ENCODE results near the gene C10orf71.

C10orf71 gene

DNA sequence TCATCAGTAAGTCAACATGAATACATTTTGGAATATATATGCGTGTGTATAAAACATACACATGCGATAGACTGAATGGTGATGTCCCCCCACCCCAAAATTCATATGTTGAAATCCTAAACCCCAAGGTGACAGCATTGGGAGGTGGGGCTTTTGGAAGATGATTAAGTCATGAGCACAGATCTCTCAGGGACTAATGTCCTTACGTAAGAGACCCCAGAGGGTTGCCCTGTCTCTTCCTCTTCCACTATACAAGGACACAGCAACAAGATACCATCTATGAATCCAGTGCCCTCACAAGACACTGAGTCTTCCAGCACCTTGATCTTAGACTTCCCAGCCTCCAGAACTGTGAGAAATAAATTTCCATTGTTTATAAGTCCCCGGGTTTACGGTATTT is 74.4 kb downstream of the C10orf71 start:
- no peak overlapping the region for H3K27ac ChIP-seq (ENCODE audit: extremely low read depth, low read depth, low read length)
- POLR2A ChIA-PET, result no interaction called here
- no peak overlapping the region for H3K4me3 ChIP-seq (ENCODE audit: low read depth, low read length)
- H3K9me3 ChIP-seq (ENCODE audit: control insufficient read depth, insufficient read depth, low read depth, low read length), result no peaks in the 10 kb centered on the region
- no peaks in the 10 kb centered on the region for H3K36me3 ChIP-seq (ENCODE audit: control insufficient read depth in 2 of 2, insufficient read depth in 1 of 2, low read length in 2 of 2)
- H3K4me1 ChIP-seq (ENCODE audit: control insufficient read depth, insufficient read depth, low read length), result no peaks in the 10 kb centered on the region
- CTCF ChIA-PET, result interaction anchor here (0.6 to 0.7 kb wide), 2 partner anchors 141 to 826 kb away, joined by 3 read pairs; no protein-coding TSS in a partner anchor
- TF ChIP-seq, protein P1, sequence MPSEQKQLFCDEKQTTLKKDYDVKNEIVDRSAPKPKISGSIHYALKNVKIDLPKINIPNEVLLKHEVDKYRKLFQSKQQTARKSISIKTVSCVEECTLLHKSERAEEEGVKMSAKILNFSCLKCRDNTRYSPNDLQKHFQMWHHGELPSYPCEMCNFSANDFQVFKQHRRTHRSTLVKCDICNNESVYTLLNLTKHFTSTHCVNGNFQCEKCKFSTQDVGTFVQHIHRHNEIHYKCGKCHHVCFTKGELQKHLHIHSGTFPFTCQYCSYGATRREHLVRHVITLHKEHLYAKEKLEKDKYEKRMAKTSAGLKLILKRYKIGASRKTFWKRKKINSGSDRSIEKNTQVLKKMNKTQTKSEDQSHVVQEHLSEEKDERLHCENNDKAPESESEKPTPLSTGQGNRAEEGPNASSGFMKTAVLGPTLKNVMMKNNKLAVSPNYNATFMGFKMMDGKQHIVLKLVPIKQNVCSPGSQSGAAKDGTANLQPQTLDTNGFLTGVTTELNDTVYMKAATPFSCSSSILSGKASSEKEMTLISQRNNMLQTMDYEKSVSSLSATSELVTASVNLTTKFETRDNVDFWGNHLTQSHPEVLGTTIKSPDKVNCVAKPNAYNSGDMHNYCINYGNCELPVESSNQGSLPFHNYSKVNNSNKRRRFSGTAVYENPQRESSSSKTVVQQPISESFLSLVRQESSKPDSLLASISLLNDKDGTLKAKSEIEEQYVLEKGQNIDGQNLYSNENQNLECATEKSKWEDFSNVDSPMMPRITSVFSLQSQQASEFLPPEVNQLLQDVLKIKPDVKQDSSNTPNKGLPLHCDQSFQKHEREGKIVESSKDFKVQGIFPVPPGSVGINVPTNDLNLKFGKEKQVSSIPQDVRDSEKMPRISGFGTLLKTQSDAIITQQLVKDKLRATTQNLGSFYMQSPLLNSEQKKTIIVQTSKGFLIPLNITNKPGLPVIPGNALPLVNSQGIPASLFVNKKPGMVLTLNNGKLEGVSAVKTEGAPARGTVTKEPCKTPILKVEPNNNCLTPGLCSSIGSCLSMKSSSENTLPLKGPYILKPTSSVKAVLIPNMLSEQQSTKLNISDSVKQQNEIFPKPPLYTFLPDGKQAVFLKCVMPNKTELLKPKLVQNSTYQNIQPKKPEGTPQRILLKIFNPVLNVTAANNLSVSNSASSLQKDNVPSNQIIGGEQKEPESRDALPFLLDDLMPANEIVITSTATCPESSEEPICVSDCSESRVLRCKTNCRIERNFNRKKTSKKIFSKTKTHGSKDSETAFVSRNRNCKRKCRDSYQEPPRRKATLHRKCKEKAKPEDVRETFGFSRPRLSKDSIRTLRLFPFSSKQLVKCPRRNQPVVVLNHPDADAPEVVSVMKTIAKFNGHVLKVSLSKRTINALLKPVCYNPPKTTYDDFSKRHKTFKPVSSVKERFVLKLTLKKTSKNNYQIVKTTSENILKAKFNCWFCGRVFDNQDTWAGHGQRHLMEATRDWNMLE (tag by site-specific recombination; conservative IDR thresholded peaks at IDR 0.05; ENCODE audit: low read depth), result no peak
- TF ChIP-seq GFI1B (tag by site-specific recombination; IDR thresholded peaks at IDR 0.05) (no peak), ZSCAN18 (tag by site-specific recombination; IDR thresholded peaks at IDR 0.05) (no peak), ZNF621 (tag by site-specific recombination; IDR thresholded peaks at IDR 0.05) (no peak), ZNF488 (tag by site-specific recombination; IDR thresholded peaks at IDR 0.05) (no peak), ZNF707 (tag by site-specific recombination; IDR thresholded peaks at IDR 0.05) (no peak), BCL11A (tag by site-specific recombination; IDR thresholded peaks at IDR 0.05; ENCODE audit: low read depth) (no peak)
- TF ChIP-seq, protein P2, sequence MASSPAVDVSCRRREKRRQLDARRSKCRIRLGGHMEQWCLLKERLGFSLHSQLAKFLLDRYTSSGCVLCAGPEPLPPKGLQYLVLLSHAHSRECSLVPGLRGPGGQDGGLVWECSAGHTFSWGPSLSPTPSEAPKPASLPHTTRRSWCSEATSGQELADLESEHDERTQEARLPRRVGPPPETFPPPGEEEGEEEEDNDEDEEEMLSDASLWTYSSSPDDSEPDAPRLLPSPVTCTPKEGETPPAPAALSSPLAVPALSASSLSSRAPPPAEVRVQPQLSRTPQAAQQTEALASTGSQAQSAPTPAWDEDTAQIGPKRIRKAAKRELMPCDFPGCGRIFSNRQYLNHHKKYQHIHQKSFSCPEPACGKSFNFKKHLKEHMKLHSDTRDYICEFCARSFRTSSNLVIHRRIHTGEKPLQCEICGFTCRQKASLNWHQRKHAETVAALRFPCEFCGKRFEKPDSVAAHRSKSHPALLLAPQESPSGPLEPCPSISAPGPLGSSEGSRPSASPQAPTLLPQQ (tag by site-specific recombination; IDR thresholded peaks at IDR 0.05), result no peak
- TF ChIP-seq, protein P3, sequence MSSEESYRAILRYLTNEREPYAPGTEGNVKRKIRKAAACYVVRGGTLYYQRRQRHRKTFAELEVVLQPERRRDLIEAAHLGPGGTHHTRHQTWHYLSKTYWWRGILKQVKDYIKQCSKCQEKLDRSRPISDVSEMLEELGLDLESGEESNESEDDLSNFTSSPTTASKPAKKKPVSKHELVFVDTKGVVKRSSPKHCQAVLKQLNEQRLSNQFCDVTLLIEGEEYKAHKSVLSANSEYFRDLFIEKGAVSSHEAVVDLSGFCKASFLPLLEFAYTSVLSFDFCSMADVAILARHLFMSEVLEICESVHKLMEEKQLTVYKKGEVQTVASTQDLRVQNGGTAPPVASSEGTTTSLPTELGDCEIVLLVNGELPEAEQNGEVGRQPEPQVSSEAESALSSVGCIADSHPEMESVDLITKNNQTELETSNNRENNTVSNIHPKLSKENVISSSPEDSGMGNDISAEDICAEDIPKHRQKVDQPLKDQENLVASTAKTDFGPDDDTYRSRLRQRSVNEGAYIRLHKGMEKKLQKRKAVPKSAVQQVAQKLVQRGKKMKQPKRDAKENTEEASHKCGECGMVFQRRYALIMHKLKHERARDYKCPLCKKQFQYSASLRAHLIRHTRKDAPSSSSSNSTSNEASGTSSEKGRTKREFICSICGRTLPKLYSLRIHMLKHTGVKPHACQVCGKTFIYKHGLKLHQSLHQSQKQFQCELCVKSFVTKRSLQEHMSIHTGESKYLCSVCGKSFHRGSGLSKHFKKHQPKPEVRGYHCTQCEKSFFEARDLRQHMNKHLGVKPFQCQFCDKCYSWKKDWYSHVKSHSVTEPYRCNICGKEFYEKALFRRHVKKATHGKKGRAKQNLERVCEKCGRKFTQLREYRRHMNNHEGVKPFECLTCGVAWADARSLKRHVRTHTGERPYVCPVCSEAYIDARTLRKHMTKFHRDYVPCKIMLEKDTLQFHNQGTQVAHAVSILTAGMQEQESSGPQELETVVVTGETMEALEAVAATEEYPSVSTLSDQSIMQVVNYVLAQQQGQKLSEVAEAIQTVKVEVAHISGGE (tag by site-specific recombination; conservative IDR thresholded peaks at IDR 0.05; ENCODE audit: low read depth), result no peak
- TF ChIP-seq, protein P4, sequence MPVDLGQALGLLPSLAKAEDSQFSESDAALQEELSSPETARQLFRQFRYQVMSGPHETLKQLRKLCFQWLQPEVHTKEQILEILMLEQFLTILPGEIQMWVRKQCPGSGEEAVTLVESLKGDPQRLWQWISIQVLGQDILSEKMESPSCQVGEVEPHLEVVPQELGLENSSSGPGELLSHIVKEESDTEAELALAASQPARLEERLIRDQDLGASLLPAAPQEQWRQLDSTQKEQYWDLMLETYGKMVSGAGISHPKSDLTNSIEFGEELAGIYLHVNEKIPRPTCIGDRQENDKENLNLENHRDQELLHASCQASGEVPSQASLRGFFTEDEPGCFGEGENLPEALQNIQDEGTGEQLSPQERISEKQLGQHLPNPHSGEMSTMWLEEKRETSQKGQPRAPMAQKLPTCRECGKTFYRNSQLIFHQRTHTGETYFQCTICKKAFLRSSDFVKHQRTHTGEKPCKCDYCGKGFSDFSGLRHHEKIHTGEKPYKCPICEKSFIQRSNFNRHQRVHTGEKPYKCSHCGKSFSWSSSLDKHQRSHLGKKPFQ (tag by site-specific recombination; IDR thresholded peaks at IDR 0.05), result no peak
